Rectal smooth muscle tissue (tissue), 1 donor: ENCODE measurements around the gene RBM18.
A peak's percentile ranks its signal among the peaks of the same experiment; 100 is the strongest.

Source experiments
- H3K27ac ChIP-seq: one replicate; pipeline ENCODE4 v1.7.0; 2013; ENCODE audit warnings: low read depth, low read length, inconsistent platforms
- H3K27me3 ChIP-seq: one replicate; pipeline ENCODE4 v1.7.0; 2013; ENCODE audit warnings: low read length; ENCODE audit not compliant: control insufficient read depth, insufficient read depth
- H3K36me3 ChIP-seq: one replicate; pipeline ENCODE4 v1.7.0; 2013; ENCODE audit warnings: low read length; ENCODE audit not compliant: control insufficient read depth, insufficient read depth
- H3K4me1 ChIP-seq: one replicate; pipeline ENCODE4 v1.7.0; 2013; ENCODE audit warnings: low read length; ENCODE audit not compliant: control insufficient read depth, insufficient read depth
- H3K4me3 ChIP-seq: one replicate; pipeline ENCODE4 v1.7.0; 2013; ENCODE audit warnings: low read length
- H3K9ac ChIP-seq: one replicate; pipeline ENCODE4 v1.7.0; 2013; ENCODE audit warnings: low read length

Gene RBM18

GRCh38 chr9:122251351-122251750 is 13.3 kb downstream of the RBM18 start:
- Histone ChIP-seq H3K4me1 (no peaks in the 10 kb centered on the region), H3K36me3 (peaks cover 14% of the 10 kb centered on the region), H3K9ac (no peak overlapping the region), H3K4me3 (no peak overlapping the region), H3K27me3 (no peaks in the 10 kb centered on the region), H3K27ac (no peak overlapping the region)

- H3K36me3 ChIP-seq, result peaks cover 23% of the 10 kb centered on the region
- H3K9ac ChIP-seq, result no peak overlapping the region
- H3K27me3 ChIP-seq, result no peaks in the 10 kb centered on the region
- H3K4me1 ChIP-seq, result no peaks in the 10 kb centered on the region
- no peak overlapping the region for H3K4me3 ChIP-seq
- H3K27ac ChIP-seq, result no peak overlapping the region
Observed at GRCh38 chr9:122248448-122248865, 16.2 kb downstream of the RBM18 start.

- no peaks in the 10 kb centered on the region for H3K4me1 ChIP-seq
- no peak overlapping the region for H3K27ac ChIP-seq
- H3K36me3 ChIP-seq, result peaks cover 25% of the 10 kb centered on the region
- H3K27me3 ChIP-seq, result no peaks in the 10 kb centered on the region
- H3K9ac ChIP-seq, result no peak overlapping the region
- no peak overlapping the region for H3K4me3 ChIP-seq
Observed at GRCh38 chr9:122246666-122247065, 18.0 kb downstream of the RBM18 start.

- Histone ChIP-seq H3K9ac (no peak overlapping the region), H3K27ac (no peak overlapping the region), H3K36me3 (peaks cover 21% of the 10 kb centered on the region)
Observed at GRCh38 chr9:122244349-122244748, 20.3 kb downstream of the RBM18 start.

GRCh38 chr9:122239722-122240121 is 24.9 kb downstream of the RBM18 start:
- Histone ChIP-seq H3K27me3 (no peaks in the 10 kb centered on the region), H3K27ac (no peak overlapping the region), H3K36me3 (peaks cover 11% of the 10 kb centered on the region)

More at GRCh38 chr9:122244349-122244748, 20.3 kb downstream of the RBM18 start:
- Histone ChIP-seq H3K4me1 (no peaks in the 10 kb centered on the region), H3K27me3 (no peaks in the 10 kb centered on the region), H3K4me3 (no peak overlapping the region)

GRCh38 chr9:122236681-122237080 is 28.0 kb downstream of the RBM18 start:
- Histone ChIP-seq H3K9ac (no peak overlapping the region), H3K36me3 (peaks cover 4% of the 10 kb centered on the region), H3K27me3 (no peaks in the 10 kb centered on the region), H3K4me3 (no peak overlapping the region), H3K27ac (no peak overlapping the region), H3K4me1 (no peaks in the 10 kb centered on the region)

More at GRCh38 chr9:122239722-122240121, 24.9 kb downstream of the RBM18 start:
- Histone ChIP-seq H3K9ac (no peak overlapping the region), H3K4me1 (no peaks in the 10 kb centered on the region), H3K4me3 (no peak overlapping the region)

GRCh38 chr9:122234022-122234748 is 30.5 kb downstream of the RBM18 start:
- H3K36me3 ChIP-seq, result no peaks in the 10 kb centered on the region
- H3K27me3 ChIP-seq, result peaks cover 12% of the 10 kb centered on the region
- no peak overlapping the region for H3K4me3 ChIP-seq
- no peak overlapping the region for H3K9ac ChIP-seq
- H3K27ac ChIP-seq, result no peak overlapping the region
- H3K4me1 ChIP-seq, result no peaks in the 10 kb centered on the region

- no peak overlapping the region for H3K9ac ChIP-seq
Observed at GRCh38 chr9:122232796-122233306, 31.8 kb downstream of the RBM18 start.

GRCh38 chr9:122229485-122229837 is 35.2 kb downstream of the RBM18 start:
- H3K27ac ChIP-seq, result no peak overlapping the region
- no peaks in the 10 kb centered on the region for H3K4me1 ChIP-seq
- H3K4me3 ChIP-seq, result no peak overlapping the region
- no peaks in the 10 kb centered on the region for H3K36me3 ChIP-seq
- peaks cover 40% of the 10 kb centered on the region for H3K27me3 ChIP-seq
- H3K9ac ChIP-seq, result no peak overlapping the region

More at GRCh38 chr9:122232796-122233306, 31.8 kb downstream of the RBM18 start:
- no peak overlapping the region for H3K4me3 ChIP-seq
- no peaks in the 10 kb centered on the region for H3K36me3 ChIP-seq
- no peaks in the 10 kb centered on the region for H3K4me1 ChIP-seq
- H3K27me3 ChIP-seq, result peaks cover 16% of the 10 kb centered on the region
- H3K27ac ChIP-seq, result no peak overlapping the region

- no peaks in the 10 kb centered on the region for H3K4me1 ChIP-seq
- H3K4me3 ChIP-seq, result peak within 1 kb of the TSS; percentile 22
- peaks cover 43% of the 10 kb centered on the region for H3K27me3 ChIP-seq
- no peak within 1 kb of the TSS for H3K27ac ChIP-seq
- H3K36me3 ChIP-seq, result no peaks in the 10 kb centered on the region
- H3K9ac ChIP-seq, result no peak within 1 kb of the TSS
Observed at GRCh38 chr9:122228568-122229484, 35.8 kb downstream of the RBM18 start, which contains the start of gene LHX6. LHX6 (minus strand) TSS chr9:122228957; CDS start chr9:122228740, 217 bp downstream.

GRCh38 chr9:122228191-122228567 is 36.5 kb downstream of the RBM18 start:
- Histone ChIP-seq H3K36me3 (no peaks in the 10 kb centered on the region), H3K4me1 (no peaks in the 10 kb centered on the region), H3K27ac (no peak overlapping the region), H3K4me3 (peak overlapping the region; percentile 22), H3K27me3 (peaks cover 43% of the 10 kb centered on the region), H3K9ac (no peak overlapping the region)

- Histone ChIP-seq H3K9ac (no peak overlapping the region), H3K36me3 (no peaks in the 10 kb centered on the region), H3K4me1 (no peaks in the 10 kb centered on the region), H3K27me3 (peaks cover 43% of the 10 kb centered on the region), H3K27ac (no peak overlapping the region), H3K4me3 (no peak overlapping the region)
Observed at GRCh38 chr9:122227575-122227900, 37.1 kb downstream of the RBM18 start.
